Activated naive CD4-positive, alpha-beta T cell treated with Interleukin-2 at 50 U/mL for 16 hours (primary cell): Measurements from ENCODE around the gene SCYL2.
A peak's percentile ranks its signal among the peaks of the same experiment; 100 is the strongest.
"Not testable (repeated sequence)": the region's sequence is repeated elsewhere in the genome, so short reads cannot be mapped to it uniquely, and the experiment has no call there.

ENCODE experiments used
- DNase-seq: peaks from one replicate; pipeline ENCODE4 v3.0.0-alpha.2; 2020

Gene SCYL2, protein sequence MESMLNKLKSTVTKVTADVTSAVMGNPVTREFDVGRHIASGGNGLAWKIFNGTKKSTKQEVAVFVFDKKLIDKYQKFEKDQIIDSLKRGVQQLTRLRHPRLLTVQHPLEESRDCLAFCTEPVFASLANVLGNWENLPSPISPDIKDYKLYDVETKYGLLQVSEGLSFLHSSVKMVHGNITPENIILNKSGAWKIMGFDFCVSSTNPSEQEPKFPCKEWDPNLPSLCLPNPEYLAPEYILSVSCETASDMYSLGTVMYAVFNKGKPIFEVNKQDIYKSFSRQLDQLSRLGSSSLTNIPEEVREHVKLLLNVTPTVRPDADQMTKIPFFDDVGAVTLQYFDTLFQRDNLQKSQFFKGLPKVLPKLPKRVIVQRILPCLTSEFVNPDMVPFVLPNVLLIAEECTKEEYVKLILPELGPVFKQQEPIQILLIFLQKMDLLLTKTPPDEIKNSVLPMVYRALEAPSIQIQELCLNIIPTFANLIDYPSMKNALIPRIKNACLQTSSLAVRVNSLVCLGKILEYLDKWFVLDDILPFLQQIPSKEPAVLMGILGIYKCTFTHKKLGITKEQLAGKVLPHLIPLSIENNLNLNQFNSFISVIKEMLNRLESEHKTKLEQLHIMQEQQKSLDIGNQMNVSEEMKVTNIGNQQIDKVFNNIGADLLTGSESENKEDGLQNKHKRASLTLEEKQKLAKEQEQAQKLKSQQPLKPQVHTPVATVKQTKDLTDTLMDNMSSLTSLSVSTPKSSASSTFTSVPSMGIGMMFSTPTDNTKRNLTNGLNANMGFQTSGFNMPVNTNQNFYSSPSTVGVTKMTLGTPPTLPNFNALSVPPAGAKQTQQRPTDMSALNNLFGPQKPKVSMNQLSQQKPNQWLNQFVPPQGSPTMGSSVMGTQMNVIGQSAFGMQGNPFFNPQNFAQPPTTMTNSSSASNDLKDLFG

DNA sequence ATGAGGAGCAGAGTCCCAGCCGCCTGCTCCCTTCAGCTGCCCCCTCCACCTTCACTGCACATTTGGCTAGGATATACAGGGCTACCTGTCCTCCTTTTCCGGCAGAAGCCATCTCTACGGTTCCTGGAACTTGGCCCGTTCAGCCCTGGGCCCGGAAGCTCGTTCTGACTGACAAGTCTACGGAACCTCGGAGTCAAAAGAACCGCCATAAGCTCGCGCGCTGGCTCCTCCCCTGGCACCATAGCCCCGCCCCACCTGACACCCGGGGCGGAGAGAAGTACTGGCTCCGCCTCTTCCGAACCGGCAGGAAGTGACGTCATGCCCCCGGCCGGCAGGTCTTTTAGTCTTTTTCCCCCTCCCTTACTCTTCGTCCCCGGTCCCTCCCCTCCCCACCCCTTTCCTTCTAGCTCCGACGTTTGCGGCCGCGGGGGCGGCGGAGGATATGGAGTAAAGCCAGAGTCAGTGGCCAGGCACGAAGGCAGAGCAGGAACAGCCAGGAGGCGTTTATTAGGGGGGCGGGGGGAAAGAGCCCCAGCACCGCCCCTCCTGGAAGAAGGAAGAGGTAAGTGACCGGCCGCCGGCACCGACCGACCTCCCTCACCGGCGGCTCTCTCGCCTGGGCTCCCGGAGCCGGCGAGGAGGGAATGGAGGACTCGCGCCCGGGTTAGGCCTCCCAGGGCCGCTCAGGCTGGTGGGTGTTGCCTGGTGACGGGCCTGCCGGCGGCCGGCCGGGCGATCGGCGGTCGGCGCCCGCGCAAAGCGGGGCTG lies at the start of gene SCYL2, which contains the start of gene DEPDC4:
Gene SCYL2 (plus strand): TSS at position 343 of the 768 bp plus-strand sequence. CDS start 15,794 bp downstream, outside the sequence.
Gene DEPDC4 (minus strand): TSS at position 245 of the 768 bp plus-strand sequence. CDS start 3 bp downstream, at position 242.
- DNase-seq, result peak; percentile 92

DNA sequence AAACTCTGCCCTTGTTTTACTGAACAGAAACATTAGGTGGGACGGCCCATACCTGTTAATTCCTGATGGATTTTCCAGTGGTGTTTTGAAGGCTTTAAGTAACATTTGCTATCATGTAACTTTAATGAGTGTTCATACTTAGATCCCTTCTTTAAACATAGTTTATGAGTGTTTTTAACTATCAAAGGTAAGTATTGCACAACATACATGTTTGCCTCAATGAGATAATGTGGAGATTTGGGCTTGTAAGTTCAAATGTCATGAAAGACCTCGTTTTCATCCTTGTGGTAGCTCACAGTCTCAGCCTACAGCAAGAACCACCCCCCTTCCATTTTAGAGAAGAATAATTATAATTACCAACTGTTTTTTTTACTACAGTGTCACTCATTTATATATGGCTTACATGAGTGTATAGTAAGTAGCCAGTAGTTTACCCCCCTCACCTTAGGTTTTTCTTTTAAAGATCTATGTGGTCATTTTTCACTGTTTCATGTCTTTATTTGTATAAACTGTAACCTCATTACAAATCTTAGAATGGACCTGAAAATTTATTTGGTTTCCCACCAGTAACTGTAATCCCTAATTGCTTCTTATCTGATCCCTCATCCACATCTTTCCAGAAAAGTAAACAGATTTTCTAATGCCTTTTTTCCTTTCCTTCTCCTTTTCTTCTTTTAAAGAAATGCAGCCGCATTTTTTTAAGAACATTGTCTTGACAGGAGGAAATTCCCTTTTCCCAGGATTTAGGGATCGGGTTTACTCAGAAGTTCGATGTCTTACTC lies 47.5 kb upstream of the SCYL2 start:
- DNase-seq, result no peak

DNA sequence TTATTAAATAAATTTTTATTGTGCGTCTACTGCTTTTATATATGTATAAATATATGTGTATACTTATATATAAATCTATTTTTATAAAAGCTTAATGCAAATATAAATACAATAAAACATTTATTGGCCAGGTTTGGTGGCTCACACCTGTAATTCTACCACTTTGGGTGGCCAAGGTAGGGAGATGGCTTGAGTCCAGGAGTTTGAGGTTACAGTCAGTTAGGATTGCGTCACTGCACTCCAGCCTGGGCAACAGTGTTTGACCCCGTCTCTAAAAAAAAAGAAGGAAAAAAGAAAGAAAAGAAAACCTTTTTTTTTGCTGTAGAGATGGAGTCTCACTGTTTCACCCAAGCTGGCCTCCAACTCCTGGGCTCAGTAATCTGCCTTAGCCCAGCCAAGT lies 45.5 kb upstream of the SCYL2 start:
- DNase-seq, result no peak

DNA sequence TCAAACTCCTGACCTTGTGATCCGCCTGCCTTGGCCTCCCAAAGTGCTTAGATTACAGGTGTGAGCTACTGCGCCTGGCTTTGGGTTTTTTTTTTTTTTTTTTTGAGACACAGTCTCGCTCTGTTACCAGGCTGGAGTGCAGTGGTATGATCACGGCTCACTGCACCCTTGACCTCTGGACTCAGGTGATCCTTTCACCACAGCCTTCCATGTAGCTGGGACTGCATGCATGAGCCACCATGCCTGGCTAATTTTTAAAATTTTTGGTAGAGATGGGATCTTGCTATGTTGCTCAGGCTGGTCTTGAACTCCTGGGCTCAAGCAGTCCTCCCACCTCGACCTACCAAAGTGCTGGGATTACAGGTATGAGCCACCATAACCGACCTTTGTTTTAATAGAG lies 44.8 kb upstream of the SCYL2 start:
- not testable (repeated sequence) for DNase-seq

DNA sequence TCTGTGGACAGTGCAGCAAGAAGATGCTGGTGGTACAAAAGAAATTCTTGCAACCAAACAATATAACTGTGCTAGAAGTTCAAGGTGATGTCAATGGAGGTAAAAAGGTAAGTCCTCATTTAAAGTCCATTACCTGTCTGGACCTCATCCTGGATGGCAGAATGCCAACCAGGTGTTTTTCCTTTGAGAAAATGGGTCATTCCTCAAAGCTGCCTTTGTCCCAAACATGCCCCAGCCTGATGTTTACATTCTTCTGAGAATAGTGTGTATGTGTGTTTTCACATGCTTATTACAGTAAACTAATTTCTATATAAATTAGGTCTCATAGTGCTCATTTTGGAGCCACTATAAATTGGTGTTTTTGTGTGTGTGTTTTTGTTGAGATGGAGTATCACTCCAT lies 41.5 kb upstream of the SCYL2 start:
- no peak for DNase-seq

DNA sequence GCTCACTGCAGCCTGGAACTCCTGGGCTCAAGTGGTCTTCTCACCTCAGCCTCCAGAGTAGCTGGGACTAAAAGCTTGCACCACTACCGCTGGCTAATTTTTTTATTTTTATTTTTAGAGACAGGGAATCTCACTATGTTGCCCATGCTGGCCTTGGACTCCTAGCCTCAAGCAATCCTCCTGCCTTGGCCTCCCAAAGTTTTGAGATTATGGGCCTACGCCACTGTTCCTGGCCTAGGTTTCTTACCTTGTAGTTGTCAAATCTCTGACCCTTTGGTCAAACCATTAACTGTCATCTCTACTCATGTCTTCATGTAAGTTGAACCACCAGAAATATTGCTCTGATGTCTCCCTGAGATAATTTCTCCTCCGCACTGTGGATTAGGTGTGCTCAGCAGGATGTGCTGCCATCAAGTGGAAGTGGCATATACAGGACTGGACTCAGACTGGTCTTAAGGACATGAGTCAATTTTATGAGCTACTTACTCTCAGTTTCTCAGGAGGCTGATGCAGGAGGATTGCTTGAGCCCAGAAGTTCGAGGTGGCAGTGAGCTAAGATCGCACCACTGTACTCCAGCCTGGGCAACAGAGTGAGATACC lies 37.8 kb upstream of the SCYL2 start:
- no peak for DNase-seq

DNA sequence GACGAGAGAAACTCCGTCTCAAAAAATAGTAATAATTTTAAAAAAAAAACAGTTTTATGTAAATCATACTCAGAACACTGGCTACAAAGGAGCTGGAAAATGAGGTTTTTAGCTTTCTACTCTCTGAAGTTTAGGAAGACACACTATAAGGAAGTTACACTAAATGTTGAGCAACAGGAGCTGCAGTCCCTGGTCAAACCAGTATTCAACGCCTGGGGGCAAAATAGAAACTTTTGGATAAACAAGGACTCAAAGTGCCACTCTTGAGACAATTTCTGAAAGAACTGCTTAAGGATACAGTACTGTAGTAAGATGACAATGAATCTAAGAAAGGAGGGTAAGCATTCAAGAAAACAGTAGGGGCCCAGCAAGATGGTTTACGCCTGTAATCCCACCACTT lies 37.1 kb upstream of the SCYL2 start:
- no peak for DNase-seq

DNA sequence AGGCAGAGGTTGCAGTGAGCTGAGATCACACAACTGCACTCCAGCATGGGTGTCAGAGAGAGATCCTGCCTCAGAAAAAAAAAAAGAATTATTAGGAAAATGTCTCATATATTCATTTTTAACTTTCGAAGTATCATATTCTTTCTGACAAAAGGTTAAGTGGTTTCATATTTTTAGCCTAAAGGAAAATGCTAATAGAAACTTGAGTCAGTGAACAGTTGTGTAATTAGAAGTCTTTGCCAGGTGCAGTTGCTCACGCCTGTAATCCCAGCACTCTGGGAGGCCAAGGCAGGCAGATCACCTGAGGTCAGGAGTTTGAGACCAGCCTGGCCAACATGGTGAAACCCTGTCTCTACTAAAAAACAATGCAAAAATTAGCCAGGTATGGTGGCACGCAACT lies 35.1 kb upstream of the SCYL2 start:
- DNase-seq, result not testable (repeated sequence)

DNA sequence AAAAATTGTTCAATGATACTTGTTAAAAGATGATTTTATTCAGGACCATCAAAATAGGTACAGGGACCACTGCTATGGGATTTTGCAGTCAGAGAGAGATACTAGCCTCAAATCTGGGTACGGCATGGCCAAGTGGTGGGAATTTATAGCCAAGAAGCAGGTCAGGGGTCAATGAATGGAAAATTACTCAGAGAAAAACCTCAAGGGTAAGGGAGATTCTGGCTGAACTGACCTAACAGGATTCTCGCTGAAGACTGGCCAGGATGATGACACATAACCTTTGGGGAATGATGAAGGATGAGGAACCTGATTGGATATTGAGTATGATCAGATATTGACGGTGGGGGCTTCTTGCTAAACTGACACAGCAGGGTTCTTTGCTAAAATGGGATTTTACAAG lies 32.8 kb upstream of the SCYL2 start:
- no peak for DNase-seq

DNA sequence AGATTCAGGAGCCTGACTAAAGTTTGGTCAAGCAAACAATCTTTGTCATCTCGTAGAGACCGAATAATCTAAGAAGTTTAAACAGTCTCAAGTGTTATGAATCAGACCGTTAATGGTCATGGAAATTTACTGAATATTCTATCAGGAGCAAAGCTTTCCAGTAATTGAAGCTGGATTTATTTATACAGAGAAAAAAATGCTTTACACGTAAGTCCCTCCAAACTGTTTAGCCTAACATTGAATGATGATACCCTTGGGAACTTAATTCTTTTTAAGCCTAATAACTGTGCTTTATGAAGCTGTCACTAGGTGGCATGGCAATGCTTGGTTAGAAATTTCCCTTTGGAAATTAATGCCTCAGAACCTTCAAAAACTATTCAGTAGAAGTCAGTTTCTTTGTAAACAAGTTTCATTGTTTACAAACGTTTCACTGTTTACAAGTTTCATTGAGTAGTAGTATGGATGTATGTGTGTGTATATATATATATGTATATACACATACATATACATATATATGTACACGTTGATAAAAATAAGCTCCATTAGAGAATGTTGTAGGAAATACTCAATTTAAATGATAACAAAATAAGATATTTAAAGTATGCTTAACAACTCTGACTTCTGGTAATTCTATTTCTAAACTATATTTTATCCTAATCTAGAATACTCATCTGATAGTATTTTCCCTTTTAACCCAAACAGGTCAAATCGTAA lies 32.2 kb upstream of the SCYL2 start:
- DNase-seq, result no peak

DNA sequence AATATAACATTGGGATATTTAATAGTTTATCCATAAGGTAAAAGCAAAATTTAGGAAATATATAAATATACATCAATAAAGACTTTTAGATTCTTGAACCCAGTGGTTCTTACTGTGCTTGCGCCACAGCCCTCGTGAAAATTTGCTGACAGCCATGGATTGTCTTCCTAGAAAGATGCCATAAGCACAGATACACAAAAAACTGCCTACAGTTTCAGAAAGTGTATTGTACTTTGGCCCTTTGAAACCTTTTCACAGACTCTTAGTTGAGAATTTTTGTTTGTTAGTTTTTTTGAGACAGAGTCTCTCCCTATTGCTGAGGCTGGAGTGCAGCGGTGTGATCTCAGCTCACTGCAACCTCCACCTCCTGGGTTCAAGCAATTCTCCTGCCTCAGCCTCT lies 28.2 kb upstream of the SCYL2 start:
- DNase-seq, result no peak

DNA sequence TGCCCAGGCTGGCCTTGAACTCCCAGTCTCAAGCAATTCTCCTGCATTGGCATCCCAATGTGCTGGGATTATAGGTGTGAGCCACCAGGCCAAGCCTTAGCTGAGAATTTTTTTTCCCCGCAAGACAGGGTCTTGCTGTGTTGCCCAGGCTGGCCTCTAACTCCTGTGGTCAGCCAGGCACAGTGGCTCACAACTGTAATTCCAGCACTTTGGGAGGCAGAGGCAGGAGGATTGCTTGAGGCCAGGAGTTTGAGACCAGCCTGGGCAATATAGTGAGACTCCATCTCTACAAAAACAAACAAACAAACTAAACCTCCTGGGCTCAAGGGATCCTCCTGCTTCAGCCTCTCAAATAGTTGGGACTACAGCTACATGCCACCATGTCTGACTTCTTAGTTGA lies 27.4 kb upstream of the SCYL2 start:
- no peak for DNase-seq

DNA sequence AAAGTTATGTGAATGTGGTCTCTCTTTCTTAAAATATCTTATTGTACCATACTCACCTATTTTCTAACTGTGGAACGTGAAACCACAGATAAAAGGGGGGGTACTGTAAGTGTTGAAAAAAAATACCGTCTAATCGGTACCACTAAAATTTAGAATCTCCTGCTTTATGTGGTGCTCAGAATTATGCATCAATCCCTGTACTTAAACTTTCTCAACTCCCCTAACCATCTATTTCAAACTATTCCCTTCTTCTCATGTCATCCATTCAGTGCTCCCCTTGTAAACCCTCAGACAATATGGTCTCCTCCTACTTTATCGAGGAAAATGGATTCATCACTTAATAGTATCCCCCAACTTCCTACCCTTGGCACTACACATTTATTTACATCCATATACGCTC lies 23.8 kb upstream of the SCYL2 start:
- DNase-seq, result no peak

DNA sequence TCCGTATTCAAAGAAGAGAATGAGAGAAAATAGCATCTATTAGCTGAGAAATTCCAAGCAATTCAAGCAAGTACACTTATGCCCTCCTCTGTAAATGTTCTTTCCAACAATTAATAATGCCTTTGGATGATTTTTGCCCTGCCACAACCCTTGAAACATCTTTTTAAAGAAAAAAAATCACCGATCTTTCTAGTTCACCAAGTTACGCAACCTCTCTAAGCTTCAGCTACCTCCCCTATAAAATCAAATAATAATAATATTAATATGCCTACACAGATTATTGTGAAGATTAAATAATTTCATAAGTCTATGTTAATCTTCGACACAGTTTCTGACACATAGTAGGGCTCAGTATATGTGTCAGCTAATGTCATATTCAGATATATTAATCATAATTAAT lies 19.2 kb upstream of the SCYL2 start:
- no peak for DNase-seq

DNA sequence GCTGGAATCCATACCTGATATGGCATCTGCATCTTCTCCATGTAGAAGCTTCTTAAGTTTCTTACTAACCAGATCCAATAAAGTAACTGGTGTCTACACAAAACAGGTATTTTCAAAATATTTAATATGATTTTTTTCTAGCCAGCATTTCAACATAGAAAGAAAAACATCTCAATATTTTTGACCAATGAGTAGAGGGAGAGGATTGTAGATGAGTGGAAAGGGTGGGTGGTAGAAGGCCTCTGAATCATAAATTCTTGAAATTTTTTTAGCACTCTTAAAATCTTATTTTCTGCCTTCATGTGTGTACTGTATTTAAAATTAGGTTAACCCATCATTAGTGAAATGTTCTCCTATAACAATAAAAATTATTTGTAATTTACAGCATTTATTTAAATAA lies 18.1 kb upstream of the SCYL2 start:
- DNase-seq, result no peak

DNA sequence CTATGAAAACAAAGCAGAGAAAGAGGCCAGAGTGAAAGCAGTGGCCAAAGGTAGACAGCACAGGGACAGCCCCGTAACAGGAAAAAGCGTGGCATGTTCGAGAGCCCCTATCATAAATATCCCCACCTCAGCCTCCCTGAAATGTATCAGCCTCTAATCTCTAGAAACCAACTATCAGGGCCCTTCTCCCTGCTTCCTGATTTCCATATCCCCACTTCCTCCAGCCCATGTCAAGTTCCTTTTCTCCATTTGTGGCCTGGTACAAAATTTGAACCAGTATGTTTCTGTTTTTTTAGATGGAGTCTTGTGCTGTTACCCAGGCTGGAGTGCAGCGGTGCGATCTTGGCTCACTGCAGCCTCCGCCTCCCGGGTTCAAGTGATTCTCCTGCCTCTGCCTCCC lies 17.0 kb upstream of the SCYL2 start:
- DNase-seq, result no peak

DNA sequence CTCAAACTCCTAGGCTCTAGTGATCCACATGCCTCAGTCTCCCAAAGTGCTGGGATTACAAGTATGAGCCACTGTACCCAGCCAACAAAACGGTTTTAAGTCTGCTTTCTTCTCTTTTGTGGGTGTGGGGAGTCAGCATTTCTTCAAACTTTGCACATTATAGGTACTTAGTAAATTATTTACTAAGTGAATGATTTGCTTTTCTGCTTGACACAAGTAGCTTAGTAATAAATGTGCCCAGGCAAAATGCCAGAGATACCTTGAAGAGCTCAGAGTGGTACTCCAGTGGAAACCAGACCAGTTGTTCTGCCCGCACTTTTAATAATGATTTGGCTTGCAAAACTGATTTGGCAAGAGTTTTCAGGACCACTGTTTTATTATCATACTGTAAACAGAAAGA lies 15.1 kb upstream of the SCYL2 start:
- no peak for DNase-seq

DNA sequence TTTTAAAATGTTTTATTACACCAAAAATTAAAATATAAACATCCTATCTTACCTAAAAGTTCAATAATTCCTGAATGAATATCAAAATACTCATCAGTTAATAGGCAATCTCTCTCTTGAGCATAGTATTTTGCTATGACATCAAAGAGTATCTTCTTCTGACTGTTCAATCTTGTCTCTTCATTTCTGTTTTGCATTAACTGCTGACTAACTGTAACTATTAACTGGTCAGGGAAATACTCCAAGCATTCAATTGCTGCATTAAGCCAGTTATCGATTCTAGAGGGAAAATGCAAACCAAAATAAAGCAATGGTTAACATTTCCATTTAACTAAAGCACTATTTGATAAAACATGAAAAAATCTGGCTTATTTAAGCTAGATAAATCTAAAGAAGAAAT lies 13.5 kb upstream of the SCYL2 start:
- no peak for DNase-seq

DNA sequence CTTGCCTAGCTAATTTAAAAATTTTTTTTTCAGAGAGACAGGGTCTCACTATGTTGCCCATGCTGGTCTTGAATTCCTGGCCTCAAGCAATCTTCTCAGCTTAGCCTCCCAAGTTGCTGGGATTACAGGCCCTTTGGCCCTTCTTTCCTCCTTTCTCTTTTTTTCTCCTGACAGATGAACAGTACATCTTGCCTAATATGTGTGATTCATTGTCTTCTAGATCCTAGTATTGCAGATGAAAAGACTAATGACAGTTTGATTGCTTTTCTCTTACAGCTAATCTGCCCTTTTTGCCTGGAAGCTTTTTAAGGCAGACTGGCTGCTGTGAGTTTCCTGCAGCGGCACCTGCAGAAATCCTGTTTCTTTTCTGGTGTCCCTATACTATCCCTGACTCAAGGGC lies 12.1 kb upstream of the SCYL2 start:
- DNase-seq, result no peak

DNA sequence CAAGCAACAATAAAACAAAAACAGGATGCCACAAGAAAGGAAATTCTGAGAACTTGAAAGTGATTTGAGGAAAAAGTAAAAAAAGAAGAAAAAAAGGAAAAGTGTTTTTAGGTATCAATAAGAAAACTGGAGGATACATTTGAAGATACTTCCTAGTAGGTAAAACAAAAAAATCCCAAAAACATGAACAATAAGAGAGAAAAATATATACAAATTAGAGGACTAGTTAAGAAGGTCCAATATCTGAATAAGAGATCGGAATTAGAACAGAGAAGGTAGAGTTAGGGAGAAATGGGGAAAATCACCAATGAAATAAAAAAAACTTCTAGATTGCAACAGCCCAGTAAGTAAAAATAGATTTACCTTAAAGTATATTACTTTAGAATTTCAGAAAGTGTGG lies 8.8 kb upstream of the SCYL2 start:
- no peak for DNase-seq

DNA sequence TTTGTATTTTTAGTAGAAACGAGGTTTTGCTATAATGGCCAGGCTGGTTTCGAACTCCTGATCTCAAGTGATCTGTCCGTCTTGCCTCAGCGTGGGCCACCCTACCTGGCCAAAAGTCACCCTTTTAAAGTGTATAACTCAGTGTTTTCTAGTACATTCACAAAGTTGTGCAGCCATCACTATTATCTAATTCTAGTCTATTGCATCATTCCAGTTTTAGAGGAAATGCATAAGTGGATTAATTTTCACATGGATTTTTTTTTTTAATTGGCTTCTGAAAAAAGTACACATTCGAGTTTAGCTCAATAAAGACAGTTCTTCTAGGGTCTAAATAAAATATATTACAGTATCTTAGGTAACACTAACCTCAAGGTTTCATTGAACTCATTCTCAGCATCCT lies 3.8 kb upstream of the SCYL2 start:
- DNase-seq, result no peak
